Femur (tissue), 1 donor: ENCODE data around the gene LRRC37B.
"Not testable (repeated sequence)": the region's sequence is repeated elsewhere in the genome, so short reads cannot be mapped to it uniquely, and the experiment has no call there.

Experiments
- DNase-seq: peaks from one replicate; pipeline ENCODE4 v3.0.0-alpha.2; 2017

The LRRC37B gene

DNA sequence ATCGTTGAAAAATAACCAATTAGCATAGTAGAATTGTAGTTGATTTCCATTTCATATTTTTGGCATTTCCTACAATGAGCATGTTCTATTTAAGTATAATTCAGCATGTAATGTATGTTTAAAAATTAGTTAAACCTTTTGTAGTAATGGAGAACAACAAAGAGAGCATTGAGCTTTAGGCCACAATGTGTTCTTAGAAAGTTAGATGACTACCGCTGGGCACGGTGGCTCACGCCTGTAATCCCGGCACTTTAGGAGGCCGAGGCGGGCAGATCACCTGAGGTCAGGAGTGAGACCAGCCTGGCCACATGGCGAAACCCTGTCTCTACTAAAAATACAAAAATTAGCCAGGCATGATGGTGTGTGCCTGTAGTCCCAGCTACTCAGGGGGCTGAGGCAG, 93.1 kb downstream of the LRRC37B start:
- not testable (repeated sequence) for DNase-seq

DNA sequence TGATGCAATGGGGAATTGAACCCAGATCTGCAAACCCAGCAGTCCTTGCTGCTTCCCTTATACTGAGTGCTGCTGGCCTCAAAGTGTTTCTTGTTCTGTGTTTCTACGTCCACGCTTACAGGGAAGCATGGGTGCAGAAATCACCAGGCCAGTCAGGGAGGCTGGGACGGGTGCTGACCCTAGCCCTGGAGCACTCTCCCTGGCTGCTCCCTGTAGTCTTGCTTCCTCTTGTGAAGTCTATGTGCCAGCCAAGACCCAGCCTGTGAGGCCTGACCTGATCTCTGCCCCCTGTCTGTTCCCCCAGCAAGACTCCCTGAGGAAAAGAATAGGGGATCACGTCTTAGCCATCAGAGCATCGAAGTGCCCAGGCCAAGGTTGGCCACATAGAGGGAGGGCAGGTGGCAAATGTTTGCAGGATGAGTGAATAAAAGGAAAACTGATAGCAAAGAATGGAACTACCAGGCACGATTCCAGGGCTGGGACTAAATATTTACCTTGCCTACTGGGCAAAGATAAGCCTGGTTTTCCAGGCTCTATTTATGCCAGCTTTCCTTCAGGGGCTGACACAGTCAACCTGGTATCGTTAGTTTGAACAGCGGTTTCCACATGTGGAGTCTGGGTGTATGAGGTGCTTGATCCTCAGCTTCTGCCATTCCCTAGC, 93.9 kb downstream of the LRRC37B start:
- DNase-seq: no peak

DNA sequence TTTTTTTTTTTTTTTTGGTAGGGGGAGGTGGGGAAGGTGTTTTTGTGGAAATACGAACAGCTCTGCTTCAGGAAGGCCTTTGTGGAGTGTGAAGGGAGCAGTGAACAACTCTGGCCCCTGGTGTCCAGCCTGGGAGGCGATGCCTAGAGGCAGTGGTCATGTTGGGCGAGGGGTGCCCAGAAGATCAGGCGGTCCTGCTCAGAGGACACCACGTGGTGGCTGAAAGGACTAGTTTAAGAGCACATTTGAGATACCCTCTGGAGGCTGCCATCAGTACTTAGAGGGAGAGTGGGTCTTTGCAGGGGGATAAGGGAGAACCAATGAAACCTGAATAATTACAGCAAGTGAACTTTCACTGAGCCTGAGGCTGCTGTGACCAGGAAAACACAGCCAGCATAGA, 95.0 kb downstream of the LRRC37B start:
- no peak for DNase-seq

DNA sequence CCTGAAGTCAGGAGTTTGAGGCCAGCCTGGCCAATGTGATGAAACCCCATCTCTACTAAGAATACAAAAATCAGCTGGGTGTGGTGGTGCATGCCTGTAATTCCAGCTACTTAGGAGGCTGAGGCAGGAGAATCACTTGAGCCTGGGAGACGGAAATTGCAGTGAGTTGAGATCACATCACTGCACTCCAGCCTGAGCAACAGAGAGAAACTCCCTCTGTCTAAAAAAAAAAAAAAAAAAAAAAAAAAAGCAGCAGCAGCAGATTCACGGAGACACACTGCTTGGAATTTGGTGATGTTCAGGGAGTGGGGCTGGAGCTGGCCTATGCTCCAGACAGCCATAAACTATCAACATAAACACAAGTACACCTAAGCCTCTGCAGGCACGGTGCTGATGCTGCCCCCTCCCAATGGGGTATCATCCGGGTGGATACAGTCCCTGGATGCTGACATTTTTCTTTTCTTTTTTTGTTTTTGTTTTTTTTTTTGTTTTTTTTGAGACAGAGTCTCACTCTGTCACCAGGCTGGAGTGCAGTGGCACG, 95.5 kb downstream of the LRRC37B start:
- no peak for DNase-seq
